ENCODE results near the gene VSIG8.

VSIG8 gene

GRCh38 chr1:159889821-159890252, 27.4 kb upstream of the VSIG8 start:
- TF ChIP-seq MYC (IDR thresholded peaks at IDR 0.05; ENCODE audit: low read depth, low read length): peak; percentile 43; the same call in 1 of the 2 replicates
- no peak for TF ChIP-seq POLR2A (IDR thresholded peaks at IDR 0.05; ENCODE audit: extremely low read depth, insufficient read length)
- DNase-seq (ENCODE audit: low read depth): peak; percentile 91
- H3K4me3 ChIP-seq (ENCODE audit: low read depth, low read length): no peak overlapping the region

- DNase-seq (ENCODE audit: low read depth): peak; percentile 19
- no peak for TF ChIP-seq MAX (IDR thresholded peaks at IDR 0.05; ENCODE audit: low read depth, low read length)
- no peak for TF ChIP-seq POLR2A (IDR thresholded peaks at IDR 0.05; ENCODE audit: extremely low read depth, insufficient read length)
- no peak for TF ChIP-seq MYC (IDR thresholded peaks at IDR 0.05; ENCODE audit: low read depth, low read length)
- no peak overlapping the region for H3K4me3 ChIP-seq (ENCODE audit: low read depth, low read length)
Measured at GRCh38 chr1:159889202-159889601, 26.7 kb upstream of the VSIG8 start.

DNA sequence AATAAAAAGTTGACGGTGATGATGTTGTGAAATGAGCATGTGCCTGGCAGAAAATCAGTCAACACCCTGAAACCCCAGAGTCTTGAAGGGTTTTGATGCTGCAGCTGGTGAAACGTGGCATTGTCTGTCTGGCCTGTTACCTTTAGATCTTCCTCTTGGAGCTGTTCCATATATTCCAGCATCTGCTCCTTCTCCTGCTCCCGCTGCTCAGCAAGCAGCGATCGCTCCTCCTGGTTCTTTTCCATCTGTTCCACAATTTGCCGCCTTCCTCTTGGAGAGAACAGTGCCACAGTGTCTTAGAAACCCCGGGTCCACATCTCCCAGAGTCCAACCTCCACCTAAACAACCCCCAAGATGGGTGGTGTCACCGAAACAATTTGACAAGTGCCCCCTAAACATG, 21.8 kb upstream of the VSIG8 start:
- no peak for TF ChIP-seq MAX (IDR thresholded peaks at IDR 0.05; ENCODE audit: low read depth, low read length)
- no peak overlapping the region for H3K4me3 ChIP-seq (ENCODE audit: low read depth, low read length)
- DNase-seq (ENCODE audit: low read depth): no peak

- TF ChIP-seq MYC (IDR thresholded peaks at IDR 0.05; ENCODE audit: low read depth, low read length) (no peak), MAX (IDR thresholded peaks at IDR 0.05; ENCODE audit: low read depth, low read length) (no peak), POLR2A (IDR thresholded peaks at IDR 0.05; ENCODE audit: extremely low read depth, insufficient read length) (no peak), CTCF (IDR thresholded peaks at IDR 0.05; ENCODE audit: low read depth, low read length) (no peak)
- H3K4me3 ChIP-seq (ENCODE audit: low read depth, low read length): no peak overlapping the region
- DNase-seq (ENCODE audit: low read depth): no peak
Measured at GRCh38 chr1:159883134-159883533, 20.7 kb upstream of the VSIG8 start.

- no peak overlapping the region for H3K4me3 ChIP-seq (ENCODE audit: low read depth, low read length)
- DNase-seq (ENCODE audit: low read depth): peak; percentile 28
- TF ChIP-seq MYC (IDR thresholded peaks at IDR 0.05; ENCODE audit: low read depth, low read length) (no peak), POLR2A (IDR thresholded peaks at IDR 0.05; ENCODE audit: extremely low read depth, insufficient read length) (no peak), MAX (IDR thresholded peaks at IDR 0.05; ENCODE audit: low read depth, low read length) (no peak), CTCF (IDR thresholded peaks at IDR 0.05; ENCODE audit: low read depth, low read length) (no peak)
Measured at GRCh38 chr1:159882527-159882862, 20.0 kb upstream of the VSIG8 start.

DNA sequence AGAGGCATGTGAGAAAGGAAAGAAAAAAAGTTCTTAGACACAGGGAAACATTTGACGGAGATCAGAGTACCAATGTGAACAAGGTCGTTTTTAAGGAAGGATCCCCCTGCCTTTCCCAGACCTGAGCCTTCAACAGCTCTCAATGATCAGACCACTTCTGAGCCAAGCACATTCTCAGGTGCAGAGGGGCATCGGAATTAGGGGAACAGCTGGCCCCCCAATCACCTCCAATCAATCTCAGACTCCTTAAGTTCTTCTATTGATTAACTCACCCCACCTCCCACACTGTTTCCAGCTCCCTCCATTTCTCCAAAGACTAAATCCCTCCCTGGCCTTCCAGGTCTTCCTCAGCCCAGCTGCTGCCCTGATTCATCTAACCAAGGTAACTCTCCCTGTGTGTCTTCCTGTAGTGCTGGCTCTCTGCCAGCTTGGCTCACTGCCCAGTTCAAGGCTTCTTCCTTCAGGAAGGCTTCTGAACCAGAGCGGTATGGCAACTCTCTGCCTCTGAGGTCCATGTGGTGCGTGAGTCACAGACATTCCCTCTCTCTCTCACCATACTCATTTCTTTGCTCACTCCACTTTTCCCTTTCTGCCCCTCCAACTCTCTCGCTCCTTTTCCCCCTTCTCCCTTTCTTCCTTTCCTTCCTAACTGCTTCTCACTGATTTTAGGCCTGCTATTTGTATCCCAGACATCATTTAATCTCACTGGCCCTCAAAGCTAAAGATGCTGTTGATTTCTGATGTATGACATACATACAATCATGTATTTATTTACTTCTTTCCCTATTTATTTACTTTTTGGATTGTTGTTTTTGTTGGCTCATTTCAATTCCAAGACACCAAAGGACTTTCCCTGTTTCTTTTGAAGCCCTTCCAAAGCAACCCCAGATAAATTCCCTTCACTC, 19.4 kb upstream of the VSIG8 start:
- no peak overlapping the region for H3K4me3 ChIP-seq (ENCODE audit: low read depth, low read length)
- TF ChIP-seq POLR2A (IDR thresholded peaks at IDR 0.05; ENCODE audit: extremely low read depth, insufficient read length) (no peak), CTCF (IDR thresholded peaks at IDR 0.05; ENCODE audit: low read depth, low read length) (no peak), MAX (IDR thresholded peaks at IDR 0.05; ENCODE audit: low read depth, low read length) (no peak), MYC (IDR thresholded peaks at IDR 0.05; ENCODE audit: low read depth, low read length) (no peak)
- peak; percentile 38 for DNase-seq (ENCODE audit: low read depth)

GRCh38 chr1:159880430-159880829, 18.0 kb upstream of the VSIG8 start:
- H3K4me3 ChIP-seq (ENCODE audit: low read depth, low read length): no peak overlapping the region
- DNase-seq (ENCODE audit: low read depth): peak; percentile 34
- TF ChIP-seq POLR2A (IDR thresholded peaks at IDR 0.05; ENCODE audit: extremely low read depth, insufficient read length): no peak
- no peak for TF ChIP-seq MAX (IDR thresholded peaks at IDR 0.05; ENCODE audit: low read depth, low read length)
- no peak for TF ChIP-seq MYC (IDR thresholded peaks at IDR 0.05; ENCODE audit: low read depth, low read length)
- TF ChIP-seq CTCF (IDR thresholded peaks at IDR 0.05; ENCODE audit: low read depth, low read length): no peak
